ENCODE results near the gene GULP1.

Gene GULP1

GRCh38 chr2:188416367-188416766 is 124.7 kb downstream of the GULP1 start:
- TF ChIP-seq ZBTB7A (IDR thresholded peaks at IDR 0.05; ENCODE audit: low read depth) (no peak), CEBPB (IDR thresholded peaks at IDR 0.05) (no peak), YY1 (IDR thresholded peaks at IDR 0.05; ENCODE audit: low read depth) (no peak), EGR1 (IDR thresholded peaks at IDR 0.05) (no peak), NFIC (IDR thresholded peaks at IDR 0.05) (no peak), TCF12 (IDR thresholded peaks at IDR 0.05; ENCODE audit: low read depth) (no peak), TEAD4 (IDR thresholded peaks at IDR 0.05) (no peak), EP300 (IDR thresholded peaks at IDR 0.05; ENCODE audit: borderline replicate concordance) (no peak)

- TF ChIP-seq TCF12 (IDR thresholded peaks at IDR 0.05; ENCODE audit: low read depth) (no peak), ZBTB7A (IDR thresholded peaks at IDR 0.05; ENCODE audit: low read depth) (no peak), RAD21 (IDR thresholded peaks at IDR 0.05; ENCODE audit: low read depth) (no peak), NFIC (IDR thresholded peaks at IDR 0.05) (no peak), TEAD4 (IDR thresholded peaks at IDR 0.05) (no peak), USF1 (IDR thresholded peaks at IDR 0.05) (no peak), CEBPB (IDR thresholded peaks at IDR 0.05) (no peak), EGR1 (IDR thresholded peaks at IDR 0.05) (no peak), EP300 (IDR thresholded peaks at IDR 0.05; ENCODE audit: borderline replicate concordance) (no peak), CREB1 (IDR thresholded peaks at IDR 0.05; ENCODE audit: low read depth) (no peak), REST (IDR thresholded peaks at IDR 0.05; ENCODE audit: low read depth) (no peak)
Measured at GRCh38 chr2:188422726-188423125, 131.1 kb downstream of the GULP1 start.

GRCh38 chr2:188425266-188425665 is 133.6 kb downstream of the GULP1 start:
- TF ChIP-seq YY1 (IDR thresholded peaks at IDR 0.05; ENCODE audit: low read depth) (no peak), CREB1 (IDR thresholded peaks at IDR 0.05; ENCODE audit: low read depth) (no peak), TAF1 (IDR thresholded peaks at IDR 0.05; ENCODE audit: low read depth) (no peak), CEBPB (IDR thresholded peaks at IDR 0.05) (no peak), TEAD4 (IDR thresholded peaks at IDR 0.05) (no peak), TCF12 (IDR thresholded peaks at IDR 0.05; ENCODE audit: low read depth) (no peak), EGR1 (IDR thresholded peaks at IDR 0.05) (no peak), REST (IDR thresholded peaks at IDR 0.05; ENCODE audit: low read depth) (no peak), RAD21 (IDR thresholded peaks at IDR 0.05; ENCODE audit: low read depth) (no peak), FOXM1 (IDR thresholded peaks at IDR 0.05; ENCODE audit: borderline replicate concordance, low read depth) (no peak)

GRCh38 chr2:188426121-188426520 is 134.4 kb downstream of the GULP1 start:
- TF ChIP-seq CREB1 (IDR thresholded peaks at IDR 0.05; ENCODE audit: low read depth), result no peak
- TF ChIP-seq TCF12 (IDR thresholded peaks at IDR 0.05; ENCODE audit: low read depth), result no peak
- no peak for TF ChIP-seq EGR1 (IDR thresholded peaks at IDR 0.05)
- no peak for TF ChIP-seq ZBTB7A (IDR thresholded peaks at IDR 0.05; ENCODE audit: low read depth)
- TF ChIP-seq RAD21 (IDR thresholded peaks at IDR 0.05; ENCODE audit: low read depth), result no peak
- no peak for TF ChIP-seq REST (IDR thresholded peaks at IDR 0.05; ENCODE audit: low read depth)
- TF ChIP-seq CEBPB (IDR thresholded peaks at IDR 0.05), result no peak
- no peak for TF ChIP-seq YY1 (IDR thresholded peaks at IDR 0.05; ENCODE audit: low read depth)
- TF ChIP-seq TAF1 (IDR thresholded peaks at IDR 0.05; ENCODE audit: low read depth), result no peak
- TF ChIP-seq NFIC (IDR thresholded peaks at IDR 0.05), result no peak
- no peak for TF ChIP-seq EP300 (IDR thresholded peaks at IDR 0.05; ENCODE audit: borderline replicate concordance)
- TF ChIP-seq USF1 (IDR thresholded peaks at IDR 0.05), result no peak
- TF ChIP-seq FOXM1 (IDR thresholded peaks at IDR 0.05; ENCODE audit: borderline replicate concordance, low read depth), result no peak
- TF ChIP-seq MAX (IDR thresholded peaks at IDR 0.05), result no peak
- no peak for TF ChIP-seq TEAD4 (IDR thresholded peaks at IDR 0.05)

GRCh38 chr2:188430705-188431104 is 139.0 kb downstream of the GULP1 start:
- TF ChIP-seq CREB1 (IDR thresholded peaks at IDR 0.05; ENCODE audit: low read depth) (no peak), MAX (IDR thresholded peaks at IDR 0.05) (no peak), FOXM1 (IDR thresholded peaks at IDR 0.05; ENCODE audit: borderline replicate concordance, low read depth) (no peak), TAF1 (IDR thresholded peaks at IDR 0.05; ENCODE audit: low read depth) (no peak), ZBTB7A (IDR thresholded peaks at IDR 0.05; ENCODE audit: low read depth) (no peak), EGR1 (IDR thresholded peaks at IDR 0.05) (no peak), EP300 (IDR thresholded peaks at IDR 0.05; ENCODE audit: borderline replicate concordance) (no peak), USF1 (IDR thresholded peaks at IDR 0.05) (no peak), YY1 (IDR thresholded peaks at IDR 0.05; ENCODE audit: low read depth) (no peak), REST (IDR thresholded peaks at IDR 0.05; ENCODE audit: low read depth) (no peak), TEAD4 (IDR thresholded peaks at IDR 0.05) (no peak), TCF12 (IDR thresholded peaks at IDR 0.05; ENCODE audit: low read depth) (no peak), RAD21 (IDR thresholded peaks at IDR 0.05; ENCODE audit: low read depth) (no peak)

Data from Ishikawa (cell line).